BJ (cell line): Measurements from ENCODE around the gene ADSS1. TPM values are rescaled to one million over a fixed set of nuclear protein-coding genes. Genes with fewer than 3 reads are reported as not detected.

Experiments used
- CTCF ChIA-PET: fragments of 350-600 bp; formaldehyde crosslinking; extraction: SDS; loops from one replicate; lab custom pipeline; 2021; ENCODE audit warnings: antibody characterized with exemption, inconsistent platforms; lab: Yijun Ruan, JAX
- POLR2A ChIA-PET: fragments of 300-600 bp; sonication (Branson Sonifier 250); formaldehyde crosslinking; extraction: SDS; loops from one replicate; lab custom pipeline; 2021; ENCODE audit warnings: antibody characterized with exemption; lab: Charles Lee
- DNase-seq: peaks from one replicate; pipeline ENCODE4 v3.0.0-alpha.2; 2011; ENCODE audit warnings: low read depth
- H3K27me3 ChIP-seq: 2 replicates; pipeline ENCODE4 v1.6.0; 2011; ENCODE audit warnings: low read length; ENCODE audit not compliant: control insufficient read depth, insufficient read depth
- H3K36me3 ChIP-seq: 2 replicates; pipeline ENCODE4 v1.5.1; 2011; ENCODE audit warnings: low read length; ENCODE audit not compliant: control insufficient read depth, insufficient read depth
- H3K4me3 ChIP-seq: 2 replicates; pipeline ENCODE4 v1.5.1; 2011; ENCODE audit warnings: low read depth, mild to moderate bottlenecking, control low read depth, low read length
- CTCF ChIP-seq: IDR thresholded peaks from 2 replicates; pipeline ENCODE4 v1.5.1; 2011; ENCODE audit warnings: low read depth, mild to moderate bottlenecking, control low read depth, inconsistent platforms, low read length, moderate library complexity; ENCODE audit not compliant: insufficient read depth
- polyA plus RNA-seq: library from polyadenylated mRNA; depleted of rRNA; stranded (reverse); fragments of >200 nt; gene quantifications from 2 replicates; pipeline ENCODE4 v1.2.3, GENCODE V29; 2011

ADSS1 gene
- polyA plus RNA-seq, 1 experiment = 4.5 TPM

GRCh38 chr14:104721505-104722431 is 2.3 kb upstream of the ADSS1 start:
- TF ChIP-seq CTCF = no peak
- H3K36me3 ChIP-seq = peaks cover 14% of the 10 kb centered on the region
- DNase-seq = no peak
- H3K27me3 ChIP-seq = no peaks in the 10 kb centered on the region
- ChIA-PET CTCF (interaction anchor here (0.7 to 6.7 kb wide), 14 partner anchors 9 to 263 kb away, joined by 3 to 49 read pairs (median 3); no protein-coding TSS in a partner anchor), POLR2A (no interaction called here)
- H3K4me3 ChIP-seq = no peak overlapping the region

- peaks cover 14% of the 10 kb centered on the region for H3K36me3 ChIP-seq
- ChIA-PET CTCF (interaction anchor here (0.6 to 6.7 kb wide), 17 partner anchors 9 to 94 kb away, joined by 3 to 49 read pairs (median 4); partner anchors contain the start of gene SIVA1), POLR2A (interaction anchor here (0.6 kb wide), 1 partner anchor 42 kb away, joined by 4 read pairs; no protein-coding TSS in a partner anchor)
- DNase-seq = no peak
- H3K27me3 ChIP-seq = no peaks in the 10 kb centered on the region
- TF ChIP-seq CTCF = no peak
- H3K4me3 ChIP-seq = no peak overlapping the region
Measured at GRCh38 chr14:104722938-104723650, 935 bp upstream of the ADSS1 start.

GRCh38 chr14:104724407-104724980 is 465 bp downstream of the ADSS1 start:
- CTCF ChIA-PET = interaction anchor here (0.7 to 6.7 kb wide), 11 partner anchors 11 to 102 kb away, joined by 3 to 49 read pairs (median 4); partner anchors contain the start of gene SIVA1
- no peak for DNase-seq
- POLR2A ChIA-PET = no interaction called here
- H3K36me3 ChIP-seq = peaks cover 6% of the 10 kb centered on the region
- no peak for TF ChIP-seq CTCF
- H3K27me3 ChIP-seq = no peaks in the 10 kb centered on the region
- peak overlapping the region; percentile 36 for H3K4me3 ChIP-seq

- Histone ChIP-seq H3K27me3 (no peaks in the 10 kb centered on the region), H3K4me3 (peak overlapping the region; percentile 36), H3K36me3 (peaks cover 4% of the 10 kb centered on the region)
- POLR2A ChIA-PET = no interaction called here
- CTCF ChIA-PET = interaction anchor here (0.7 to 6.7 kb wide), 14 partner anchors 11 to 101 kb away, joined by 3 to 49 read pairs (median 4); partner anchors contain the start of gene SIVA1
- TF ChIP-seq CTCF = peak; percentile 57
- DNase-seq = no peak
Measured at GRCh38 chr14:104724981-104725771, 1.1 kb downstream of the ADSS1 start.
